Hindlimb muscle (tissue), 1 donor: ENCODE measurements around the gene PRG2. TPM values are rescaled to one million over a fixed set of nuclear protein-coding genes. Genes with fewer than 3 reads are reported as not detected.
"Not testable (repeated sequence)": the region's sequence is repeated elsewhere in the genome, so short reads cannot be mapped to it uniquely, and the experiment has no call there.

ENCODE experiments used
- DNase-seq: peaks from one replicate; pipeline ENCODE4 v3.0.0-alpha.2; 2013
- polyA plus RNA-seq: library from polyadenylated mRNA; unstranded; fragments of 120-200 nt; gene quantifications from one replicate; pipeline ENCODE4 v1.2.1, GENCODE V29; 2013; ENCODE audit not compliant: insufficient read length

PRG2 gene
- polyA plus RNA-seq, 1 donor, result 0.62 TPM

GRCh38 chr11:57419146-57419545 is 28.7 kb upstream of the PRG2 start:
- no peak for DNase-seq

GRCh38 chr11:57418131-57418530 is 27.7 kb upstream of the PRG2 start:
- no peak for DNase-seq

GRCh38 chr11:57417056-57417455 is 26.6 kb upstream of the PRG2 start:
- no peak for DNase-seq

- DNase-seq, result no peak
These were observed 26.0 kb upstream of the PRG2 start for GRCh38 chr11:57416436-57416835.

- no peak for DNase-seq
These were observed 24.3 kb upstream of the PRG2 start for GRCh38 chr11:57414612-57415212.

GRCh38 chr11:57413681-57414080 is 23.2 kb upstream of the PRG2 start:
- no peak for DNase-seq

- DNase-seq, result no peak
These were observed 19.8 kb upstream of the PRG2 start for GRCh38 chr11:57410287-57410686.

GRCh38 chr11:57409321-57410100 is 19.1 kb upstream of the PRG2 start:
- DNase-seq, result no peak

GRCh38 chr11:57408771-57409170 is 18.3 kb upstream of the PRG2 start:
- DNase-seq, result no peak

- no peak for DNase-seq
These were observed 17.6 kb upstream of the PRG2 start for GRCh38 chr11:57407941-57408475.

GRCh38 chr11:57407010-57407920 is 16.8 kb upstream of the PRG2 start:
- no peak for DNase-seq

- DNase-seq, result no peak
These were observed 16.0 kb upstream of the PRG2 start for GRCh38 chr11:57406337-57406904.

- no peak for DNase-seq
These were observed 14.9 kb upstream of the PRG2 start for GRCh38 chr11:57405271-57405860.

- DNase-seq, result no peak
These were observed 13.3 kb upstream of the PRG2 start for GRCh38 chr11:57403802-57404147.

- DNase-seq, result not testable (repeated sequence)
These were observed 12.8 kb upstream of the PRG2 start for GRCh38 chr11:57403003-57403801.

- no peak for DNase-seq
These were observed 11.9 kb upstream of the PRG2 start for GRCh38 chr11:57402188-57403002.

- no peak for DNase-seq
These were observed 9.6 kb upstream of the PRG2 start for GRCh38 chr11:57399972-57400578.

- no peak for DNase-seq
These were observed 8.8 kb upstream of the PRG2 start for GRCh38 chr11:57399221-57399620.

- no peak for DNase-seq
These were observed 7.0 kb upstream of the PRG2 start for GRCh38 chr11:57397394-57397990.

- DNase-seq, result no peak
These were observed 6.3 kb upstream of the PRG2 start for GRCh38 chr11:57396744-57397143.
